Mesendoderm (in vitro differentiated cells): ENCODE results near the gene RALGAPB.
A peak's percentile ranks its signal among the peaks of the same experiment; 100 is the strongest.

Experiments
- DNase-seq: peaks from one replicate; pipeline ENCODE4 v3.0.0; 2013
- H2AK5ac ChIP-seq: 2 replicates; pipeline ENCODE4 v1.6.1; 2013; ENCODE audit warnings: low read length, inconsistent platforms
- H2BK120ac ChIP-seq: 2 replicates; pipeline ENCODE4 v1.6.1; 2013; ENCODE audit warnings: low read depth, mild to moderate bottlenecking, low read length, moderate library complexity, mixed read lengths
- H2BK15ac ChIP-seq: replicated peaks from 2 replicates; pipeline ENCODE4 v1.6.1; 2013; ENCODE audit warnings: low read depth, mild to moderate bottlenecking, moderate library complexity
- H2BK5ac ChIP-seq: 2 replicates; pipeline ENCODE4 v1.6.1; 2013; ENCODE audit warnings: low read length, inconsistent platforms
- H3K18ac ChIP-seq: 2 replicates; pipeline ENCODE4 v1.6.1; 2013; ENCODE audit warnings: mild to moderate bottlenecking, low read length, mixed read lengths
- H3K23ac ChIP-seq: one replicate; pipeline ENCODE4 v1.6.1; 2013; ENCODE audit warnings: low read length
- H3K27ac ChIP-seq: 2 replicates; pipeline ENCODE4 v1.5.1; 2013; ENCODE audit warnings: low read depth, mild to moderate bottlenecking, inconsistent platforms, low read length, moderate library complexity
- H3K27me3 ChIP-seq: 2 replicates; pipeline ENCODE4 v1.6.1; 2013; ENCODE audit warnings: low read length, control low read depth, mild to moderate bottlenecking, inconsistent platforms; ENCODE audit not compliant: insufficient read depth, poor library complexity
- H3K36me3 ChIP-seq: 2 replicates; pipeline ENCODE4 v1.6.1; 2013; ENCODE audit warnings: low read length, inconsistent platforms; ENCODE audit not compliant: control insufficient read depth, insufficient read depth
- H3K4ac ChIP-seq: one replicate; pipeline ENCODE4 v1.6.1; 2013; ENCODE audit warnings: low read depth, mild to moderate bottlenecking, low read length, moderate library complexity
- H3K4me1 ChIP-seq: 2 replicates; pipeline ENCODE4 v1.6.1; 2013; ENCODE audit warnings: low read depth, low read length, inconsistent platforms; ENCODE audit not compliant: control insufficient read depth
- H3K4me2 ChIP-seq: 2 replicates; pipeline ENCODE4 v1.6.1; 2013; ENCODE audit warnings: low read length
- H3K4me3 ChIP-seq: 2 replicates; pipeline ENCODE4 v1.5.1; 2013; ENCODE audit warnings: mild to moderate bottlenecking, low read length
- H3K56ac ChIP-seq: one replicate; pipeline ENCODE4 v1.6.1; 2013; ENCODE audit warnings: low read length
- H3K79me1 ChIP-seq: 2 replicates; pipeline ENCODE4 v1.6.1; 2013; ENCODE audit warnings: low read length, inconsistent platforms
- H3K79me2 ChIP-seq: 2 replicates; pipeline ENCODE4 v1.6.1; 2013; ENCODE audit warnings: mild to moderate bottlenecking, low read length; ENCODE audit not compliant: control insufficient read depth, insufficient read depth
- H3K9ac ChIP-seq: 2 replicates; pipeline ENCODE4 v1.6.1; 2013; ENCODE audit warnings: low read length, inconsistent platforms
- H4K5ac ChIP-seq: one replicate; pipeline ENCODE4 v1.6.1; 2013; ENCODE audit warnings: low read length
- H4K8ac ChIP-seq: one replicate; pipeline ENCODE4 v1.6.1; 2013; ENCODE audit warnings: low read depth, mild to moderate bottlenecking, control low read depth, low read length, moderate library complexity
- WGBS: extraction: QIAGEN DNeasy Blood & Tissue Kit; methylation state at CpG from one replicate; pipeline ENCODE4 v1.1.7; 2013; ENCODE audit warnings: low lambda C conversion rate, missing lambda C conversion rate; ENCODE audit not compliant: insufficient coverage; ENCODE audit errors: extremely low coverage; 5-methylcytosine and 5-hydroxymethylcytosine counted together

Gene RALGAPB

DNA sequence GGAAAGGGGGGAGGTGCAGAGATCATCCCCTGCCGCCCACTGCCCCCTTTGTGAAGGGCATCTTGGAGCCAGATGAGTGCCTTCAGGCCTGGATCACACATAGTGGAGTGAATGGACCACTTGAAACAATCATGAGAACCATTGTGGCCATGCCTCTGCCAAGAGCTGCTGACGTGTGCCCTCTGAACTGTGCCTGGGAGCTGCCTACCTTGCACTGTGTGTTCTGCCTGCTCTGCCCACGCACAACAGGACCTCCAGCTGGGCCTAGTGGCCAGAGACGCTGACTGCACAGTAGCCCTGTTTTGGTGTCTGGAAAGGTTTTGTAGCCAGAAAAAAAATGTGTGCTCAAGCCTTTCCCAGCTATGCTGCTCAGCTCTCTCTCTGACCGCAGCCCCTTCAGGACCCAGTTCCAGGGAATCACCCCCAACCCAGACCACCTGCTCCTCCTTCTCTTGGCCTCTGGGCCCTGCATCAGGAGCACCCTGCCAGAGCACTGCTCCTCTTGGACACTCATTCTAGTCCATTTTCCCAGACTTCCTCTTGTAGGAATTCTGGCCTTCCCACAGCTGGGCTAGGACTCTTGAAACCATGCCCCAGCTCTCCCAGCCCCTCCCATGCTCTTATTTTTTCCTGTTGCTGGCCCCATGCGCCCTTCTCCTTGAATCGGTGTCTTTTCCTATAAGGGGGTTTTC is 106.7 kb downstream of the RALGAPB start:
- Histone ChIP-seq H2BK120ac (no peak overlapping the region), H2BK15ac (no peak overlapping the region), H3K23ac (no peak overlapping the region), H3K4me2 (no peak overlapping the region), H3K18ac (peak overlapping the region; percentile 13), H3K4me1 (peaks cover 4% of the 10 kb centered on the region), H3K27ac (no peak overlapping the region), H2AK5ac (no peak overlapping the region), H3K79me2 (no peaks in the 10 kb centered on the region), H4K8ac (no peak overlapping the region), H3K79me1 (no peaks in the 10 kb centered on the region), H3K4me3 (no peak overlapping the region), H2BK5ac (no peak overlapping the region), H3K27me3 (no peaks in the 10 kb centered on the region), H3K4ac (no peak overlapping the region), H3K36me3 (no peaks in the 10 kb centered on the region), H3K56ac (no peak overlapping the region), H4K5ac (no peak overlapping the region), H3K9ac (no peak overlapping the region)
- no peak for DNase-seq
- WGBS = no CpG with 5 or more reads among the region's 7 CpGs

DNA sequence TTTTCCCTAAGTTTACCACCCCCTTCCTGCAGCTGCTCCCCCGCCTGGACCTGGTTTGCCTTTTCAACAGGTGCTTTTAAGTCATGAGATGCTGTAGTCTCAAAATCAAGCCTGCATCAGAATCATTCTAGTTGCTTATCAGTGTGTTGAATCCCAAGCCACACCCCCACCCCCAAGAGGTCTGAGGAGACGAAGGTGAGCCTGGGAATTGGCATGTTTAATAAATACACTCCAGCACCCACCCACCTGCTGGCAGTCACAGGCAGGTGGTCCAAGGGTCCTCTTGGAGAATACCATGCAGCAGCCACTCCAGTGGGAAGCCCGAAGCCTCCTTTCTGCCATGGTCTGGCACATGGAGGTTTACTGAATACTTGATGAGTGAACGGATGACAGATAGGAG is 107.3 kb downstream of the RALGAPB start:
- no peaks in the 10 kb centered on the region for H3K27me3 ChIP-seq
- no peak overlapping the region for H4K5ac ChIP-seq
- DNase-seq = no peak
- no peak overlapping the region for H2BK120ac ChIP-seq
- no peak overlapping the region for H3K27ac ChIP-seq
- peaks cover 4% of the 10 kb centered on the region for H3K4me1 ChIP-seq
- no peak overlapping the region for H4K8ac ChIP-seq
- H3K36me3 ChIP-seq = no peaks in the 10 kb centered on the region
- no peaks in the 10 kb centered on the region for H3K79me2 ChIP-seq
- no peak overlapping the region for H2AK5ac ChIP-seq
- H3K56ac ChIP-seq = no peak overlapping the region
- H2BK15ac ChIP-seq = no peak overlapping the region
- no peak overlapping the region for H3K23ac ChIP-seq
- WGBS = no CpG with 5 or more reads among the region's 4 CpGs
- H3K4me2 ChIP-seq = no peak overlapping the region
- no peak overlapping the region for H3K4ac ChIP-seq
- H2BK5ac ChIP-seq = no peak overlapping the region
- H3K79me1 ChIP-seq = no peaks in the 10 kb centered on the region
- no peak overlapping the region for H3K4me3 ChIP-seq
- H3K18ac ChIP-seq = no peak overlapping the region
- no peak overlapping the region for H3K9ac ChIP-seq

DNA sequence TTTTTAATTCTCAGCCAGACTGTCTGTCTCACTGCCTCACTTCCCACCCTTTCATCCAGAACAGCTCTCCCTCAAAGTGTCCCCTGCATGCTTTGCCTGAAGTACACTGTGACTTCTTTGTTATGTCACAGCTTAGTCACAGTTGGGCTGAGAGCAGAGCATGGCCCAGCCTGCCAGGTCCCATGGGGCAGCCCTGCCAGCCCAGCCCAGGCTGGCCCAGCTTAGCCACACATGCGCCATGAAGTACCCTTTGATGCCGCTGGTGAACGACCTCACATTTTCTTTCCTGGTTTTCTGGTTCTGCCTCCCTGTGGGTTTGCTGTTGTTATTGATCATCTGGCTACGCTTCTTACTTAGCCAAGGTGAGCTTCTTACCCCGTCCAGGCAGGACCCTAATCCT is 108.4 kb downstream of the RALGAPB start, which contains the start of gene ADIG:
TSS of gene ADIG (plus strand) at position 185 of the 400 bp plus-strand sequence. CDS start at position 239, 54 bp downstream.
- Histone ChIP-seq H3K27ac (no peak within 1 kb of the TSS), H3K4me1 (peaks cover 4% of the 10 kb centered on the region), H3K4ac (no peak within 1 kb of the TSS), H2BK120ac (no peak within 1 kb of the TSS), H4K8ac (no peak within 1 kb of the TSS), H2AK5ac (peak within 1 kb of the TSS; percentile 81), H3K36me3 (no peaks in the 10 kb centered on the region), H4K5ac (no peak within 1 kb of the TSS), H3K9ac (no peak within 1 kb of the TSS), H2BK15ac (no peak within 1 kb of the TSS), H3K79me2 (no peaks in the 10 kb centered on the region), H3K4me2 (no peak within 1 kb of the TSS), H3K18ac (peak within 1 kb of the TSS; percentile 1), H3K79me1 (no peaks in the 10 kb centered on the region), H3K4me3 (no peak within 1 kb of the TSS), H3K56ac (peak within 1 kb of the TSS; percentile 46), H3K23ac (no peak within 1 kb of the TSS), H3K27me3 (no peaks in the 10 kb centered on the region), H2BK5ac (no peak within 1 kb of the TSS)
- DNase-seq = no peak
- no CpG with 5 or more reads among the region's 5 CpGs for WGBS

DNA sequence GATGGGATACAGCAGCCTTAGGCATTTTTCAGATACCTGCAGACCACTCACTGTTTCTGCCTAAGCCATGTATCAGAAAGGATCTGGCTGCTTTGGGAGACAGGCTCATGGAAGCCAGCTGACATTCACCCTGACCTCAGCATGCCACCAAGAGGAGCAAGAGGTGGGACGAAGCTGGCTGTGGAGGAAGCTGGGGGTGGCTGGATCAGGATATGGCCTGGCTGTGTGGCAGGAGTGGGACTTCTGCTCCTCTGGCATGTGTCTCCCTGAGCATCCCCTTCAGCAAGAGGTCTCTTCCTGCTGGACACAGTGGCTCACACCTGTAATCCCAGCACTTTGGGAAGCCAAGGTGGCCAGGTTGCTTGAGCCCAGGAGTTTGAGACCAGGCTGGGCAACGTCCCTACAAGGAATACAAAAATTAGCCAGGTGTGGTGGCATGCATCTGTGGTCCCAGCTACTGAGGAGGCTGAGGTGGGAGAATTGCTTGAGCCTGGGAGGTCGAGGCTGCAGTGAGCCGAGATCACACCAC is 109.3 kb downstream of the RALGAPB start:
- WGBS = no CpG with 5 or more reads among the region's 4 CpGs
- no peak overlapping the region for H4K8ac ChIP-seq

DNA sequence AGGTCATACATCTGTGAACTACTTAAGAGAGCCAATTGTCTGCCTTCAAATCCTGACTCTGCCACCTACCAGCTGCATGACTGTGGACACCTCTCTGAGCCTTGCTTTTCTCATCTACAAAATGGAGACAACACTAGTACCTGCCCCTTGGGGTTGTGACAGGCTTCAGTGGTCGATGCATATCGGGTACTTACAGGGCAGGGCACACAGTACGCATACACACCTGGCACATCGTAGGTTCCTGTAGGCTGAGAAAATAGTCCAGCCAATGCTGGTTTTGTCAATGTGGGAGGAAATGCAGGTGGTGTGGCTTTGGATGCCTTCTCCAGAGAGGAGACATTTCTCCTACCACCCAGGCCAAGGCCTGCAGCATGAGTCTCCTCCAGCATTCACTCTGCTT is 110.7 kb downstream of the RALGAPB start:
- H3K36me3 ChIP-seq = no peaks in the 10 kb centered on the region

More for the DNA sequence above, 109.3 kb downstream of the RALGAPB start:
- peak overlapping the region; percentile 43 for H2AK5ac ChIP-seq
- no peak overlapping the region for H3K4me2 ChIP-seq
- H3K79me2 ChIP-seq = no peaks in the 10 kb centered on the region
- DNase-seq = no peak
- no peak overlapping the region for H3K27ac ChIP-seq
- H3K79me1 ChIP-seq = no peaks in the 10 kb centered on the region
- H3K18ac ChIP-seq = no peak overlapping the region
- H3K27me3 ChIP-seq = no peaks in the 10 kb centered on the region
- H2BK5ac ChIP-seq = no peak overlapping the region
- no peak overlapping the region for H2BK15ac ChIP-seq
- no peak overlapping the region for H3K9ac ChIP-seq
- H3K4me3 ChIP-seq = no peak overlapping the region
- H4K5ac ChIP-seq = no peak overlapping the region
- peaks cover 4% of the 10 kb centered on the region for H3K4me1 ChIP-seq
- H3K36me3 ChIP-seq = no peaks in the 10 kb centered on the region
- H3K56ac ChIP-seq = peak overlapping the region; percentile 46
- no peak overlapping the region for H3K23ac ChIP-seq
- no peak overlapping the region for H2BK120ac ChIP-seq
- no peak overlapping the region for H3K4ac ChIP-seq

More for the DNA sequence above, 110.7 kb downstream of the RALGAPB start:
- no peak for DNase-seq
- Histone ChIP-seq H3K79me2 (no peaks in the 10 kb centered on the region), H3K9ac (no peak overlapping the region), H4K8ac (no peak overlapping the region), H3K18ac (peak overlapping the region; percentile 9), H3K23ac (no peak overlapping the region), H3K27me3 (no peaks in the 10 kb centered on the region), H2BK120ac (no peak overlapping the region), H3K27ac (no peak overlapping the region), H3K4me1 (peaks cover 4% of the 10 kb centered on the region), H2BK15ac (no peak overlapping the region), H3K56ac (peak overlapping the region; percentile 2), H3K79me1 (no peaks in the 10 kb centered on the region), H4K5ac (no peak overlapping the region), H3K4me2 (no peak overlapping the region), H2AK5ac (no peak overlapping the region), H3K4ac (peak overlapping the region; percentile 8), H2BK5ac (no peak overlapping the region), H3K4me3 (no peak overlapping the region)
- WGBS = no CpG with 5 or more reads among the region's 4 CpGs
